ENCODE data around the gene KDM4D.

DNA sequence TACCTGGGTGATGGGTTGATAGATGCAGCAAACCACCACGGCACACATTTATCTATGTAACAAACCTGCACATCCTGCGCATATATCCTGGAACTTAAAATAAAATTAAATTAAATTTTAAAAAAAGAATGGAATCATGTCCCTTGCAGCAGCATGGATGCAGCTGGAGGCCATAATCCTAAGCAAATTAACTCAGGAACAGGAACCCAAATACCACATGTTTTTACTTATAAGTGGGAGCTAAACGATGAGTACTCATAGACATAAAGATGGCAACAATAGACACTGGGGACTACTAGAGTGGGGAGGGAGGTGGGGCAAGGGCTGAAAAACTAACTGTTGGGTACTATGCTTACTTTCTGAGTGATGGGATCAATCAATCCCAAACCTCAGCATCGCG is 41.0 kb upstream of the KDM4D start:
- TF ChIP-seq SP1 (IDR thresholded peaks at IDR 0.05): no peak
- TF ChIP-seq FOXK2 (IDR thresholded peaks at IDR 0.05): no peak
- TF ChIP-seq FOXA1 (IDR thresholded peaks at IDR 0.05): no peak
- no peak for TF ChIP-seq TARDBP (IDR thresholded peaks at IDR 0.05)
- no peak for TF ChIP-seq FOXM1 (IDR thresholded peaks at IDR 0.05; ENCODE audit: borderline replicate concordance)
- TF ChIP-seq, protein P1, sequence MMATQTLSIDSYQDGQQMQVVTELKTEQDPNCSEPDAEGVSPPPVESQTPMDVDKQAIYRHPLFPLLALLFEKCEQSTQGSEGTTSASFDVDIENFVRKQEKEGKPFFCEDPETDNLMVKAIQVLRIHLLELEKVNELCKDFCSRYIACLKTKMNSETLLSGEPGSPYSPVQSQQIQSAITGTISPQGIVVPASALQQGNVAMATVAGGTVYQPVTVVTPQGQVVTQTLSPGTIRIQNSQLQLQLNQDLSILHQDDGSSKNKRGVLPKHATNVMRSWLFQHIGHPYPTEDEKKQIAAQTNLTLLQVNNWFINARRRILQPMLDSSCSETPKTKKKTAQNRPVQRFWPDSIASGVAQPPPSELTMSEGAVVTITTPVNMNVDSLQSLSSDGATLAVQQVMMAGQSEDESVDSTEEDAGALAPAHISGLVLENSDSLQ (IDR thresholded peaks at IDR 0.05): no peak

Data from HEK293T (cell line).